ENCODE data around the gene ARHGAP24. TPM values are rescaled to one million over a fixed set of nuclear protein-coding genes. Genes with fewer than 3 reads are reported as not detected.

The ARHGAP24 gene
- total RNA-seq, 4 donors from 2014 or later = 17.8 to 65.2 (median 27.2) TPM

DNA sequence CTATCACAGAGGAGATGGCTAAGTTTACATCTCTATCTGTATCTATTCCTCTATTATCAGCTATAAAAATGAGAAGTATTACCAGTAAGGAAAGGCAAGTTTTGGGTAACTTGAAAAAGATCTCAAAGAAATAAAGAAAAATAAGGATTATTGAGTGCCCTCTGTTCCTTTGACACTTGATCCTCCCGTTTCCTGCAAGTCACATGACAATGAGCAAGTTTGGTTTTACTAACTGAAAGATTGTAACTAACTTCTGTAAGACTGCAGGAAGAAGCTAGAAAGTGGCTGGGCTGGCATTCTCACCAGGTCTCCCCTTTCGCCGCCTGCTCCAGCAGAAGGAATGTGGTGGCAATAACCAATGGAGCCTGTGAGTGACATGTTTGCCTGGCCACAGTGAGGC, 59.2 kb downstream of the ARHGAP24 start:
- no peak for DNase-seq (ENCODE audit: low spot score in 2 of 2)
- no peak overlapping the region for H3K27ac ChIP-seq
- 93% methylated on average over 3 of the region's 3 CpGs for WGBS
- H3K36me3 ChIP-seq = no peaks in the 10 kb centered on the region
- TF ChIP-seq EP300 (IDR thresholded peaks at IDR 0.05) = no peak
- no peak for TF ChIP-seq POLR2A (IDR thresholded peaks at IDR 0.05)
- no peak for TF ChIP-seq POLR2AphosphoS5 (IDR thresholded peaks at IDR 0.05)
- TF ChIP-seq, protein P1, sequence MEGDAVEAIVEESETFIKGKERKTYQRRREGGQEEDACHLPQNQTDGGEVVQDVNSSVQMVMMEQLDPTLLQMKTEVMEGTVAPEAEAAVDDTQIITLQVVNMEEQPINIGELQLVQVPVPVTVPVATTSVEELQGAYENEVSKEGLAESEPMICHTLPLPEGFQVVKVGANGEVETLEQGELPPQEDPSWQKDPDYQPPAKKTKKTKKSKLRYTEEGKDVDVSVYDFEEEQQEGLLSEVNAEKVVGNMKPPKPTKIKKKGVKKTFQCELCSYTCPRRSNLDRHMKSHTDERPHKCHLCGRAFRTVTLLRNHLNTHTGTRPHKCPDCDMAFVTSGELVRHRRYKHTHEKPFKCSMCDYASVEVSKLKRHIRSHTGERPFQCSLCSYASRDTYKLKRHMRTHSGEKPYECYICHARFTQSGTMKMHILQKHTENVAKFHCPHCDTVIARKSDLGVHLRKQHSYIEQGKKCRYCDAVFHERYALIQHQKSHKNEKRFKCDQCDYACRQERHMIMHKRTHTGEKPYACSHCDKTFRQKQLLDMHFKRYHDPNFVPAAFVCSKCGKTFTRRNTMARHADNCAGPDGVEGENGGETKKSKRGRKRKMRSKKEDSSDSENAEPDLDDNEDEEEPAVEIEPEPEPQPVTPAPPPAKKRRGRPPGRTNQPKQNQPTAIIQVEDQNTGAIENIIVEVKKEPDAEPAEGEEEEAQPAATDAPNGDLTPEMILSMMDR (IDR thresholded peaks at IDR 0.05) = no peak
- H3K9me3 ChIP-seq = no peaks in the 10 kb centered on the region
- no peaks in the 10 kb centered on the region for H3K4me1 ChIP-seq
- H3K4me3 ChIP-seq = no peak overlapping the region
- no peaks in the 10 kb centered on the region for H3K27me3 ChIP-seq

DNA sequence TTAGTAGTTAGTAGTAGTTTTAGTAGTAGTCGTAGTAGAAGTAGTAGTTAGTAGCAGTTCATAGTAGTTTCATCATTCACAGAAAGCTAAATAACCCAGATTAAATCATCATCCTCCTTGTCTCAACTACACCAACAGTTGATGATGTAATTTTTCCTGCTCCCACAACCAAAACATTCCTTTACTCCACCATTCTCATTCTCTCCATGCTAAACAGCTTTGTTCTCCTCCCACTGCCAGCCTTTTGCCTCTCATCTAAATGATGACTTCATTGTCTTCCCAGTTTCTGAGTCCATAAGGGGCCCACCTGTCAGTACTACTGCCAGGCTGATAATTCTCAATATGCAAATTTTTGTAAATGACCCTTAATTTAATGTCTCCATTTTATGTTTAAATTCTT, 68.9 kb downstream of the ARHGAP24 start:
- TF ChIP-seq EP300 (IDR thresholded peaks at IDR 0.05) = no peak
- TF ChIP-seq, protein P1 (IDR thresholded peaks at IDR 0.05) = no peak
- TF ChIP-seq POLR2A (IDR thresholded peaks at IDR 0.05) = no peak
- TF ChIP-seq POLR2AphosphoS5 (IDR thresholded peaks at IDR 0.05) = no peak
- Histone ChIP-seq H3K4me1 (no peaks in the 10 kb centered on the region), H3K36me3 (no peaks in the 10 kb centered on the region), H3K27me3 (no peaks in the 10 kb centered on the region), H3K4me3 (no peak overlapping the region), H3K9me3 (no peaks in the 10 kb centered on the region), H3K27ac (no peak overlapping the region)
- WGBS = 71% methylated on average over 1 of the region's 1 CpG
- no peak for DNase-seq (ENCODE audit: low spot score in 2 of 2)

DNA sequence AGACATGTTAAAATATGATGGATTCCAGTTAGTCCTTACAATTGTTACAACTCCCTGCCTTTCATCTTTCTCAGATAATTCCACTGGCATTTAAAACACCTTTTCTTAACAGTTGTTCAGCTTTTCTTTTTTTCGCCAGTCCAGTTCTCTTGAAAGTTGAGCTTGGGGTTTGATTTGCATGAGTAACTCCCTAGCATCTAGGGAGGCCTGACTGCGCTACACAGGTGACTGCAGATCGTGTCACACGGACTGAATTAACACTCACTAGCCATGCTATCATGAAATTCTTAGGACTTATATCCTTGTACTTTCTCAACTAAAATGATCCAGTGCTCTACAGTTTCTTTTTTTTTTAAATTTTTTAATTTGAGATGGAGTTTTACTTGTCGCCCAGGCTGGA, 69.8 kb downstream of the ARHGAP24 start:
- Histone ChIP-seq H3K4me1 (no peaks in the 10 kb centered on the region), H3K9me3 (no peaks in the 10 kb centered on the region), H3K36me3 (no peaks in the 10 kb centered on the region), H3K27ac (no peak overlapping the region), H3K4me3 (no peak overlapping the region), H3K27me3 (no peaks in the 10 kb centered on the region)
- TF ChIP-seq POLR2A (IDR thresholded peaks at IDR 0.05) (no peak), POLR2AphosphoS5 (IDR thresholded peaks at IDR 0.05) (no peak), EP300 (IDR thresholded peaks at IDR 0.05) (no peak)
- TF ChIP-seq, protein P1 (IDR thresholded peaks at IDR 0.05) = no peak
- DNase-seq (ENCODE audit: low spot score in 2 of 2) = no peak
- WGBS = 95% methylated on average over 5 of the region's 5 CpGs

DNA sequence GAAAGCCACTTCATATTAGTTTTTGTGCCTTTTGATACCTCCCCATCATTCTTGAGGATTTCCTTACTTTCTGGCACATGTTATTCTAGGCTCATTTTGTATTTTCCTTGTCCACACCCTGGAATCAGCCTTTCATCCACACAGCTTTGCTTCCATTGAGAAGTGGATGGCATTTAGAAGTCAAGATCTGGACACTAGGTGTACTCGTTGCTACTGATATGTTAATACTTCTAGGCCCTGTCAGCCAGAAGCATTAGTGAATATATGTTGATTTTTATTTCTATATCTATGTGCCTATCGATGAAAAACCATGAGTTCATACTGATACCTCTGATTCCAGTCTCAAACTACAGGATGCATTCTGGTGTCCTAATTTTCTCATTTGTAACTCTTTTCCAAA, 73.2 kb downstream of the ARHGAP24 start:
- no peaks in the 10 kb centered on the region for H3K4me1 ChIP-seq
- no peak overlapping the region for H3K4me3 ChIP-seq
- no peaks in the 10 kb centered on the region for H3K27me3 ChIP-seq
- H3K36me3 ChIP-seq = no peaks in the 10 kb centered on the region
- TF ChIP-seq POLR2A (IDR thresholded peaks at IDR 0.05) (no peak), POLR2AphosphoS5 (IDR thresholded peaks at IDR 0.05) (no peak), EP300 (IDR thresholded peaks at IDR 0.05) (no peak)
- TF ChIP-seq, protein P1 (IDR thresholded peaks at IDR 0.05) = no peak
- 90% methylated on average over 2 of the region's 2 CpGs for WGBS
- no peak for DNase-seq (ENCODE audit: low spot score in 2 of 2)
- no peaks in the 10 kb centered on the region for H3K9me3 ChIP-seq
- no peak overlapping the region for H3K27ac ChIP-seq

DNA sequence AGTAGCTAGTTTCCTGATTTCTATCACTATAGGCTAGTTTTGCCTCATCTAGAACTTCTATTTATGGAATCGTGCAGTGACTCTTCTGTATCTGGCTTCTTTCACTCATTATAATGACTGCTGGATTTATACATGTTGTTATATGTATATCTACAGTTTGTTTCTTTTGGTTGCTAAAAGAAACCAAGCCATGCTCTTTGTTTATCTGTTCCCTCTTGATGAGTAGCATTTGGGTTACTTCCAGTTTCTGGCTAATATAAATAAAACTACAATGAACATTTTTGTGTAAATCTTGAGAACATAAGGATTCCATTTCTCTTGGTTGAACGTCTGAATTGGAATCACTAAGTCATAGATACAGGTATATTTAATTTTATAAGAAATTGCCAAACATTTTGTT, 73.9 kb downstream of the ARHGAP24 start:
- Histone ChIP-seq H3K36me3 (no peaks in the 10 kb centered on the region), H3K9me3 (no peaks in the 10 kb centered on the region), H3K27me3 (no peaks in the 10 kb centered on the region), H3K4me3 (no peak overlapping the region), H3K27ac (no peak overlapping the region), H3K4me1 (no peaks in the 10 kb centered on the region)
- WGBS = 79% methylated on average over 2 of the region's 2 CpGs
- no peak for TF ChIP-seq EP300 (IDR thresholded peaks at IDR 0.05)
- TF ChIP-seq, protein P1 (IDR thresholded peaks at IDR 0.05) = no peak
- TF ChIP-seq POLR2AphosphoS5 (IDR thresholded peaks at IDR 0.05) = no peak
- no peak for TF ChIP-seq POLR2A (IDR thresholded peaks at IDR 0.05)
- DNase-seq (ENCODE audit: low spot score in 2 of 2) = no peak
